ENCODE measurements around the gene SRP68.

SRP68 gene

DNA sequence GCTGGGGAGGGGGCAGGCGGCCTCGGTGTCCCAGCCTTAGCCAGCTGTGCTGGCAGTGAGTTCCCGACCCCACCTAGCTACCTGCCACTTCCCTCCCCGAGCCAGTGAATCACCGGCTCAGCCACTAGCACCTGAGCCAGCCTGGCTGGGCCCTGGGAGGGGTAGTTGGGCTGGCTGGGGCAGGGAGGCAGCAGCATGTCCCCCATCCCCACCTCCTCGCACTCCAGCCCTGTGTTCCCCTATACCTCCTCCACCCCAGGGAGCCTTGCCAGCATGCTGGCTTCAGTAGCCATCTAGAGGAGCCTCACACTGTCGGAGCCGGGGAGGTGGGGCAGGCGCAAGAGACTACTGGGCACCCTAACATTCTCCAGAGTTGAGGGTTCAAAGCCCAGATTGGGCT lies 48.0 kb downstream of the SRP68 start (continued):
- TF ChIP-seq, protein P1, sequence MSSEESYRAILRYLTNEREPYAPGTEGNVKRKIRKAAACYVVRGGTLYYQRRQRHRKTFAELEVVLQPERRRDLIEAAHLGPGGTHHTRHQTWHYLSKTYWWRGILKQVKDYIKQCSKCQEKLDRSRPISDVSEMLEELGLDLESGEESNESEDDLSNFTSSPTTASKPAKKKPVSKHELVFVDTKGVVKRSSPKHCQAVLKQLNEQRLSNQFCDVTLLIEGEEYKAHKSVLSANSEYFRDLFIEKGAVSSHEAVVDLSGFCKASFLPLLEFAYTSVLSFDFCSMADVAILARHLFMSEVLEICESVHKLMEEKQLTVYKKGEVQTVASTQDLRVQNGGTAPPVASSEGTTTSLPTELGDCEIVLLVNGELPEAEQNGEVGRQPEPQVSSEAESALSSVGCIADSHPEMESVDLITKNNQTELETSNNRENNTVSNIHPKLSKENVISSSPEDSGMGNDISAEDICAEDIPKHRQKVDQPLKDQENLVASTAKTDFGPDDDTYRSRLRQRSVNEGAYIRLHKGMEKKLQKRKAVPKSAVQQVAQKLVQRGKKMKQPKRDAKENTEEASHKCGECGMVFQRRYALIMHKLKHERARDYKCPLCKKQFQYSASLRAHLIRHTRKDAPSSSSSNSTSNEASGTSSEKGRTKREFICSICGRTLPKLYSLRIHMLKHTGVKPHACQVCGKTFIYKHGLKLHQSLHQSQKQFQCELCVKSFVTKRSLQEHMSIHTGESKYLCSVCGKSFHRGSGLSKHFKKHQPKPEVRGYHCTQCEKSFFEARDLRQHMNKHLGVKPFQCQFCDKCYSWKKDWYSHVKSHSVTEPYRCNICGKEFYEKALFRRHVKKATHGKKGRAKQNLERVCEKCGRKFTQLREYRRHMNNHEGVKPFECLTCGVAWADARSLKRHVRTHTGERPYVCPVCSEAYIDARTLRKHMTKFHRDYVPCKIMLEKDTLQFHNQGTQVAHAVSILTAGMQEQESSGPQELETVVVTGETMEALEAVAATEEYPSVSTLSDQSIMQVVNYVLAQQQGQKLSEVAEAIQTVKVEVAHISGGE (tag by site-specific recombination; conservative IDR thresholded peaks at IDR 0.05; ENCODE audit: low read depth), result no peak
- TF ChIP-seq ZNF473 (tag by site-specific recombination; IDR thresholded peaks at IDR 0.05), result no peak
- no peak for TF ChIP-seq ZNF132 (tag by site-specific recombination; IDR thresholded peaks at IDR 0.05; ENCODE audit: borderline replicate concordance)
- TF ChIP-seq ZNF664 (tag by site-specific recombination; IDR thresholded peaks at IDR 0.05), result no peak
- TF ChIP-seq YY2 (tag by site-specific recombination; IDR thresholded peaks at IDR 0.05), result no peak
- TF ChIP-seq ZFP41 (tag by site-specific recombination; IDR thresholded peaks at IDR 0.05; ENCODE audit: borderline replicate concordance), result no peak
- TF ChIP-seq ZNF623 (tag by site-specific recombination; IDR thresholded peaks at IDR 0.05), result no peak
- TF ChIP-seq, protein P2, sequence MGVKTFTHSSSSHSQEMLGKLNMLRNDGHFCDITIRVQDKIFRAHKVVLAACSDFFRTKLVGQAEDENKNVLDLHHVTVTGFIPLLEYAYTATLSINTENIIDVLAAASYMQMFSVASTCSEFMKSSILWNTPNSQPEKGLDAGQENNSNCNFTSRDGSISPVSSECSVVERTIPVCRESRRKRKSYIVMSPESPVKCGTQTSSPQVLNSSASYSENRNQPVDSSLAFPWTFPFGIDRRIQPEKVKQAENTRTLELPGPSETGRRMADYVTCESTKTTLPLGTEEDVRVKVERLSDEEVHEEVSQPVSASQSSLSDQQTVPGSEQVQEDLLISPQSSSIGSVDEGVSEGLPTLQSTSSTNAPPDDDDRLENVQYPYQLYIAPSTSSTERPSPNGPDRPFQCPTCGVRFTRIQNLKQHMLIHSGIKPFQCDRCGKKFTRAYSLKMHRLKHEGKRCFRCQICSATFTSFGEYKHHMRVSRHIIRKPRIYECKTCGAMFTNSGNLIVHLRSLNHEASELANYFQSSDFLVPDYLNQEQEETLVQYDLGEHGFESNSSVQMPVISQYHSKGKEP (tag by site-specific recombination; IDR thresholded peaks at IDR 0.05), result no peak
- TF ChIP-seq SP3 (tag by site-specific recombination; IDR thresholded peaks at IDR 0.05), result no peak
- no peak for TF ChIP-seq ZNF521 (tag by site-specific recombination; IDR thresholded peaks at IDR 0.05)
- no peak for TF ChIP-seq OVOL3 (tag by site-specific recombination; IDR thresholded peaks at IDR 0.05)
- TF ChIP-seq ZNF555 (tag by site-specific recombination; conservative IDR thresholded peaks at IDR 0.05), result no peak
- TF ChIP-seq, protein P3, sequence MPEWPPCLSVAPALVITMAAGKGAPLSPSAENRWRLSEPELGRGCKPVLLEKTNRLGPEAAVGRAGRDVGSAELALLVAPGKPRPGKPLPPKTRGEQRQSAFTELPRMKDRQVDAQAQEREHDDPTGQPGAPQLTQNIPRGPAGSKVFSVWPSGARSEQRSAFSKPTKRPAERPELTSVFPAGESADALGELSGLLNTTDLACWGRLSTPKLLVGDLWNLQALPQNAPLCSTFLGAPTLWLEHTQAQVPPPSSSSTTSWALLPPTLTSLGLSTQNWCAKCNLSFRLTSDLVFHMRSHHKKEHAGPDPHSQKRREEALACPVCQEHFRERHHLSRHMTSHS (tag by site-specific recombination; IDR thresholded peaks at IDR 0.05), result no peak
- TF ChIP-seq ZNF571 (tag by site-specific recombination; IDR thresholded peaks at IDR 0.05), result no peak

DNA sequence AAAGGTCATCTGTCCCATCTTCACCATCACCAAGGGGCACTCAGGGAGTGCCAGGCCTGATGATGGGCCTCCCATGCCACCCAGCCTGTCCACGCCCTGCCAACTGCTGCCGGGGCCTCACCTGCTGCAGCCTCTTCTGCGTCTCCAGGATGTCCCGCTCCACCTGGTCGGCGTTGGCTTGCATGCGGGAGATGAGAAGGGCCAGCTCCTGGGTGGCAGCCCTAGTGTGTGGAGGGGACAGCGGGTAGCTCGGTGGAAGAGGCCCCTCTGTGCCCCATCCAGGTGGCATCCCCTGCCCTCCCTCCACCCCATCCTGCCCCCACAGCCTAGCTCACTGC lies 48.4 kb downstream of the SRP68 start:
- no peaks in the 10 kb centered on the region for H3K9me3 ChIP-seq (ENCODE audit: control insufficient read depth, insufficient read depth, low read depth, low read length)
- H3K27ac ChIP-seq (ENCODE audit: extremely low read depth, low read depth, low read length), result no peak overlapping the region
- no peak for TF ChIP-seq ZNF391 (tag by site-specific recombination; IDR thresholded peaks at IDR 0.05; ENCODE audit: borderline replicate concordance, low read depth)
- no peak for TF ChIP-seq ZNF19 (tag by site-specific recombination; IDR thresholded peaks at IDR 0.05; ENCODE audit: low read depth)
- no peak for TF ChIP-seq BCL11A (tag by site-specific recombination; IDR thresholded peaks at IDR 0.05; ENCODE audit: low read depth)
- TF ChIP-seq RBAK (tag by site-specific recombination; IDR thresholded peaks at IDR 0.05), result no peak
- TF ChIP-seq, protein P4, sequence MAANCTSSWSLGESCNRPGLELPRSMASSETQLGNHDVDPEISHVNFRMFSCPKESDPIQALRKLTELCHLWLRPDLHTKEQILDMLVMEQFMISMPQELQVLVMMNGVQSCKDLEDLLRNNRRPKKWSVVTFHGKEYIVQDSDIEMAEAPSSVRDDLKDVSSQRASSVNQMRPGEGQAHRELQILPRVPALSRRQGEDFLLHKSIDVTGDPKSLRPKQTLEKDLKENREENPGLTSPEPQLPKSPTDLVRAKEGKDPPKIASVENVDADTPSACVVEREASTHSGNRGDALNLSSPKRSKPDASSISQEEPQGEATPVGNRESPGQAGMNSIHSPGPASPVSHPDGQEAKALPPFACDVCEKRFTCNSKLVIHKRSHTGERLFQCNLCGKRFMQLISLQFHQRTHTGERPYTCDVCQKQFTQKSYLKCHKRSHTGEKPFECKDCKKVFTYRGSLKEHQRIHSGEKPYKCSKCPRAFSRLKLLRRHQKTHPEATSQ (tag by site-specific recombination; IDR thresholded peaks at IDR 0.05), result no peak
- TF ChIP-seq YY2 (tag by site-specific recombination; IDR thresholded peaks at IDR 0.05), result no peak
- no peak for TF ChIP-seq TCF7L2 (IDR thresholded peaks at IDR 0.05; ENCODE audit: borderline replicate concordance, low read depth, low read length)
- no peak for TF ChIP-seq SP2 (tag by site-specific recombination; IDR thresholded peaks at IDR 0.05)
- TF ChIP-seq GFI1B (tag by site-specific recombination; IDR thresholded peaks at IDR 0.05), result no peak
- TF ChIP-seq ZNF585B (tag by site-specific recombination; IDR thresholded peaks at IDR 0.05), result no peak
- peaks cover 8% of the 10 kb centered on the region; the same call in 1 of the 2 replicates for H3K4me1 ChIP-seq (ENCODE audit: control insufficient read depth, insufficient read depth, low read length)
- ChIA-PET CTCF (interaction anchor here (0.9 kb wide), 1 partner anchor 10 kb away, joined by 4 read pairs; no protein-coding TSS in a partner anchor), POLR2A (interaction anchor here (0.6 kb wide), 2 partner anchors 8 to 833 kb away, joined by 3 to 5 read pairs; no protein-coding TSS in a partner anchor)
- H3K4me3 ChIP-seq (ENCODE audit: low read depth, low read length), result no peak overlapping the region
- no peaks in the 10 kb centered on the region for H3K36me3 ChIP-seq (ENCODE audit: control insufficient read depth in 2 of 2, insufficient read depth in 1 of 2, low read length in 2 of 2)

All from HEK293 (cell line).